ENCODE results near the gene FARSA. TPM values are rescaled to one million over a fixed set of nuclear protein-coding genes. Genes with fewer than 3 reads are reported as not detected.
A peak's percentile ranks its signal among the peaks of the same experiment; 100 is the strongest.

The FARSA gene
- total and polyA plus RNA-seq, 2 of the 13 experiments (the other 11 are each of a cell fraction or from before 2014, with no cell fraction given): 25.9 to 72.0 TPM

- TF ChIP-seq AHDC1 (CRISPR knock-in tag; IDR thresholded peaks at IDR 0.05; ENCODE audit: borderline replicate concordance) (no peak), KAT8 (CRISPR knock-in tag; IDR thresholded peaks at IDR 0.05) (peak; percentile 72; the same call in 1 of the 2 replicates), ONECUT2 (CRISPR knock-in tag; IDR thresholded peaks at IDR 0.05) (no peak), TBX2 (CRISPR knock-in tag; IDR thresholded peaks at IDR 0.05; ENCODE audit: borderline replicate concordance) (peak; percentile 76; the same call in 1 of the 2 replicates), SNAPC4 (CRISPR knock-in tag; IDR thresholded peaks at IDR 0.05) (no peak), ZFP1 (CRISPR knock-in tag; IDR thresholded peaks at IDR 0.05) (no peak), ZSCAN21 (CRISPR knock-in tag; IDR thresholded peaks at IDR 0.05; ENCODE audit: borderline replicate concordance) (peak; percentile 88; the same call in 1 of the 2 replicates), SOX6 (IDR thresholded peaks at IDR 0.05) (no peak), SOX6 (CRISPR knock-in tag; IDR thresholded peaks at IDR 0.05) (no peak), TRIM24 (CRISPR knock-in tag; IDR thresholded peaks at IDR 0.05) (no peak), AGO2 (optimal IDR thresholded peaks at IDR 0.05; ENCODE audit: low read depth, low read length) (peak; percentile 61), ZNF552 (CRISPR knock-in tag; IDR thresholded peaks at IDR 0.05; ENCODE audit: borderline replicate concordance) (no peak), ZNF33A (CRISPR knock-in tag; IDR thresholded peaks at IDR 0.05; ENCODE audit: borderline replicate concordance) (no peak), SIN3B (IDR thresholded peaks at IDR 0.05; ENCODE audit: low read length) (peak; percentile 71), BORCS8-MEF2B (CRISPR knock-in tag; IDR thresholded peaks at IDR 0.05) (peak; percentile 72; the same call in 1 of the 2 replicates), PITX1 (CRISPR knock-in tag; IDR thresholded peaks at IDR 0.05) (no peak), ELF1 (CRISPR knock-in tag; IDR thresholded peaks at IDR 0.05) (no peak), MBNL3 (CRISPR knock-in tag; conservative IDR thresholded peaks at IDR 0.05) (no peak), RORA (CRISPR knock-in tag; IDR thresholded peaks at IDR 0.05) (no peak), ZNF644 (CRISPR knock-in tag; IDR thresholded peaks at IDR 0.05; ENCODE audit: low read depth) (no peak)
These were observed 23.2 kb upstream of the FARSA start, which contains the start of gene GADD45GIP1 (continued) for GRCh38 chr19:12956446-12957388.

Data from HepG2 (cell line).